Measurements from ENCODE around the gene HGFAC. TPM values are rescaled to one million over a fixed set of nuclear protein-coding genes. Genes with fewer than 3 reads are reported as not detected.

The HGFAC gene
- total RNA-seq, 2 experiments from 2014 or later = 0.25 to 0.75 TPM

DNA sequence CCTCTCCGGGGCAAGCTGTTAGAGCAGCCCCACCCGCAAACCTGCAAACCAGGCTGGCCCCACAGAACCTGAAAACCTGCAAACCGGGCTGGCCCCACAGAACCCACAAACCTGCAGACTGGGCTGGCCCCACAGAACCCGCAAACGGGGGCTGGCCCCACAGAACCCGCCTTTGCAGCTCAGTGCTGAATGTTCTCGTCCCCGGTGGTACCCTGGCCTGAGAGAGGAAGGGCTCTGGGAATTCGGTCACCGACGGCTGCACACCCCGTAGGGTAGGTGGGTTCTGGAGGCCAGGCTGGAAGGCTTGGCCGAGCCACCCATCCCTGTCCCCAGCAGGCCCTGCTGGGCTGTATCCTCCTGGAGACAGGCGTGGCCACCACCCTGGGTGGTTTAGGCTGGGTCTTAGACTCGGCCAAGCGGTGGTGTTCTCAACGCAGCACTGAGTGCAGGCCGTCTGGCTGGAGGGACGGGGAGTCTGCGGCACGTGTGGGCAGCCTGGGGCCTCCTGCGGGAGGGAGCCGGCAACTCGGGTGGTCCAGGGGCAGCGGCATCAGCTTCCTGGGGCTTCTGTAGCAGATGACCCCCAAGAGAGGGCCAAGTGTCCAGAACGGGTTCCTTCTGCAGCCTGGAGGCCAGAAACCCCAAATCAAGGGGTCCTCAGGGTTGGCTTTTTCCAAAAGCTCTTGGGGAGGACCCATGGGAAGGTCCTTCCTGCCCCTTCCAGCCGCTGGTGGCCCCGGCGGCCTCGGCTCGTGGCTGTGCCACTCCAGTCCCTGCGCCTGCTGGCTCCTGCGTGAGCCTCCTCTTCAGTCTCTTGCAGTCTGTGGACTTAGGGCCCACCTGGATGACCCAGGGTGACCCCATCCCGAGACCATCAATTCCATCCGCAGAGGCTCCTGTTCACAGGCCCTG is 36.9 kb downstream of the HGFAC start:
- ChIA-PET CTCF (no interaction called here), POLR2A (no interaction called here)
- H3K9me3 ChIP-seq (ENCODE audit: control insufficient read depth in 1 of 2, insufficient read depth in 1 of 2, low read length in 2 of 2) = peaks cover 0 to 10% of the 10 kb centered on the region in 2 experiments
- Mint-ChIP-seq H3K9me3 (no peaks in the 10 kb centered on the region), H3K4me3 (no peak overlapping the region), H3K27ac (no peak overlapping the region), H3K27me3 (peaks cover 24% of the 10 kb centered on the region), H3K4me1 (ENCODE audit: low read depth) (no peaks in the 10 kb centered on the region), H3K36me3 (ENCODE audit: low read depth) (no peaks in the 10 kb centered on the region)
- H3K4me1 ChIP-seq (ENCODE audit: insufficient read depth, low read length) = peaks cover 7% of the 10 kb centered on the region
- TF ChIP-seq, protein P1, sequence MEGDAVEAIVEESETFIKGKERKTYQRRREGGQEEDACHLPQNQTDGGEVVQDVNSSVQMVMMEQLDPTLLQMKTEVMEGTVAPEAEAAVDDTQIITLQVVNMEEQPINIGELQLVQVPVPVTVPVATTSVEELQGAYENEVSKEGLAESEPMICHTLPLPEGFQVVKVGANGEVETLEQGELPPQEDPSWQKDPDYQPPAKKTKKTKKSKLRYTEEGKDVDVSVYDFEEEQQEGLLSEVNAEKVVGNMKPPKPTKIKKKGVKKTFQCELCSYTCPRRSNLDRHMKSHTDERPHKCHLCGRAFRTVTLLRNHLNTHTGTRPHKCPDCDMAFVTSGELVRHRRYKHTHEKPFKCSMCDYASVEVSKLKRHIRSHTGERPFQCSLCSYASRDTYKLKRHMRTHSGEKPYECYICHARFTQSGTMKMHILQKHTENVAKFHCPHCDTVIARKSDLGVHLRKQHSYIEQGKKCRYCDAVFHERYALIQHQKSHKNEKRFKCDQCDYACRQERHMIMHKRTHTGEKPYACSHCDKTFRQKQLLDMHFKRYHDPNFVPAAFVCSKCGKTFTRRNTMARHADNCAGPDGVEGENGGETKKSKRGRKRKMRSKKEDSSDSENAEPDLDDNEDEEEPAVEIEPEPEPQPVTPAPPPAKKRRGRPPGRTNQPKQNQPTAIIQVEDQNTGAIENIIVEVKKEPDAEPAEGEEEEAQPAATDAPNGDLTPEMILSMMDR (IDR thresholded peaks at IDR 0.05) = no peak
- intact Hi-C loops (cut with DNase I, micrococcal nuclease) = no loop called here
- H3K27ac ChIP-seq (ENCODE audit: low read depth in 1 of 2, low read length in 2 of 2) = no peak overlapping the region
- H3K4me3 ChIP-seq (ENCODE audit: low read length) = no peak overlapping the region
- DNase-seq (no peak), ATAC-seq (ENCODE audit: poor library complexity) (no peak)
- no peaks in the 10 kb centered on the region for H3K36me3 ChIP-seq (ENCODE audit: insufficient read depth, low read length)
- peaks cover 9 to 15% of the 10 kb centered on the region in 2 experiments for H3K27me3 ChIP-seq (ENCODE audit: control insufficient read depth in 1 of 2, insufficient read depth in 2 of 2, low read length in 2 of 2)

DNA sequence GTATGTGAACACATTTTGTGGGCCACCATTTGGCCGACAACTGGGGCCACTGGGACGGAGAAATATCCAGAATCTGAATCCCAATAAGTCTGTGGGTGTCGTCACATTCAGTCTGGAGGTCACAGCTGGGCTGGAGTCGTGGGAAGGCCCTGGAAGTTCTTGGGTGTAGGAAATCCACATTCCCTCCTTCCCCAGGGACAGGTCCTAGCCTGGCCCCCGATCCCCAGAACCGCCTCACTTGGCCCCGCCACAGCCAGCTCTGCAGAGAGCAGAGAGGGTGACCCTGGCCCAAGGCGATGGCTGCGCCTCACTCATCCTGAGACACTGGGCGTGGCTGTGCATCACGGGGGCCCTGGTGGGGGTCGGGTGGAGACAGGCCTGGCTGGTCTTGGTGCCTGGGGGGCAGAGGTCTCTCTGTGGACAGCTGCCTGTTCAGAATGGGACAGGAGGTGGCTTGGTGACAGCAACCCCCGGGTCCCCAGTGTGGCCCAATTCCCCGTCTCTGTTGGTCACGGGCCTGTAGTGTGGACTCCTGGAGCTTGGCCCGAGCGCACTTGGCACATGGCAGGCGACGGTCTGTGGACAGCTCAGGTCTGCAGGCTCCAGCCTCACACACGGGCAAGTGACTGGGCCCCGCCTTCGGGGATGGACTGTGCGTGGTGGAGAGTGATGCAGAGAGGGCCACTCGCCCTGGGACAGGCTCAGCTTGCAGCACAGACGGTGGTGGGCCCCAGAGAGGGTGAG is 37.8 kb downstream of the HGFAC start:
- peaks cover 27% of the 10 kb centered on the region for H3K27me3 Mint-ChIP-seq
- H3K4me3 Mint-ChIP-seq = no peak overlapping the region
- no peaks in the 10 kb centered on the region for H3K4me1 Mint-ChIP-seq (ENCODE audit: low read depth)
- no peaks in the 10 kb centered on the region for H3K9me3 Mint-ChIP-seq
- H3K27ac Mint-ChIP-seq = no peak overlapping the region
- intact Hi-C loops (cut with DNase I, micrococcal nuclease) = loop anchor here (1.0 to 2.0 kb wide), 4 partner anchors 133 to 373 kb away; no protein-coding TSS in a partner anchor
- H3K9me3 ChIP-seq (ENCODE audit: control insufficient read depth in 1 of 2, insufficient read depth in 1 of 2, low read length in 2 of 2) = peaks cover 0 to 17% of the 10 kb centered on the region in 2 experiments
- ChIA-PET POLR2A (no interaction called here), CTCF (no interaction called here)
- ATAC-seq (ENCODE audit: poor library complexity) (no peak), DNase-seq (no peak)
- H3K27me3 ChIP-seq (ENCODE audit: control insufficient read depth in 1 of 2, insufficient read depth in 2 of 2, low read length in 2 of 2) = peaks cover 15 to 22% of the 10 kb centered on the region in 2 experiments
- H3K4me3 ChIP-seq (ENCODE audit: low read length) = no peak overlapping the region
- no peak overlapping the region for H3K27ac ChIP-seq (ENCODE audit: low read depth in 1 of 2, low read length in 2 of 2)
- peaks cover 11% of the 10 kb centered on the region for H3K4me1 ChIP-seq (ENCODE audit: insufficient read depth, low read length)
- no peaks in the 10 kb centered on the region for H3K36me3 Mint-ChIP-seq (ENCODE audit: low read depth)
- H3K36me3 ChIP-seq (ENCODE audit: insufficient read depth, low read length) = no peaks in the 10 kb centered on the region
- TF ChIP-seq, protein P1 (IDR thresholded peaks at IDR 0.05) = no peak

DNA sequence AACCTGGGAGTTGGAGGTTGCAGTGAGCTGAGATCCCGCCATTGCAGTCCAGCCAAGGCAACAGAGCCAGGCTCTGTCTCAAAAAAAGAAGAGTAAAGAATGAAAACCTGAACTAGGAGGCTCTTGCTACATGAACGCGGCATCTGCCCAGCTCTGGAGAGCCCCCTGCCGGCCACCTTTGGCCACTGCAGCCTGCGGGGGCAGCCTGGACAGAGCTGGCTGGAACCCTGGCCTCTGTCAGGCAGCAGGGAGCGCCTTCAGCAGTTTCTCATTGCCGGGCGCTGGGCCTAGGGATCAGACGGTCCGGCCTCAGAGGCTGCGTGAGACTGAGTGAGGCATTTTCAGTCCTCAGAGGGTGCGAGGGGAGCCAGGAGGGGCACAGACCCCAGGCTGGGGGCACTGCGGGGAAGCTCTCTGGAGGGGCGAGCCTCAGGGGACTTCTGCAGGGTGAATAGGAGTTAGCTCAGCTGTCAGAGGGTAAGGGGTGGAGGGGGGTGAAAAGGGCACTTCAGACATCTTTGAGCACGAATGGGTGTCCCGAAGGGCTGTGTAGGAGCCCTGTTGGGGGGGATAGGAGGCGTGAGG is 38.9 kb downstream of the HGFAC start:
- Histone ChIP-seq H3K4me3 (ENCODE audit: low read length) (no peak overlapping the region), H3K27ac (ENCODE audit: low read depth in 1 of 2, low read length in 2 of 2) (no peak overlapping the region), H3K27me3 (ENCODE audit: control insufficient read depth in 1 of 2, insufficient read depth in 2 of 2, low read length in 2 of 2) (peaks cover 24 to 27% of the 10 kb centered on the region in 2 experiments), H3K4me1 (ENCODE audit: insufficient read depth, low read length) (peaks cover 22% of the 10 kb centered on the region), H3K9me3 (ENCODE audit: control insufficient read depth in 1 of 2, insufficient read depth in 1 of 2, low read length in 2 of 2) (peaks cover 0 to 17% of the 10 kb centered on the region in 2 experiments), H3K36me3 (ENCODE audit: insufficient read depth, low read length) (no peaks in the 10 kb centered on the region)
- Mint-ChIP-seq H3K9me3 (no peaks in the 10 kb centered on the region), H3K27ac (no peak overlapping the region), H3K4me1 (ENCODE audit: low read depth) (no peaks in the 10 kb centered on the region), H3K4me3 (no peak overlapping the region), H3K27me3 (peaks cover 27% of the 10 kb centered on the region), H3K36me3 (ENCODE audit: low read depth) (no peaks in the 10 kb centered on the region)
- ChIA-PET POLR2A (no interaction called here), CTCF (interaction anchor here (0.8 to 1.1 kb wide), 2 partner anchors 9 to 375 kb away, joined by 3 read pairs; no protein-coding TSS in a partner anchor)
- TF ChIP-seq, protein P1 (IDR thresholded peaks at IDR 0.05) = peak; percentile 94
- ATAC-seq (ENCODE audit: poor library complexity) = peak; percentile 88
- intact Hi-C loops (cut with DNase I, micrococcal nuclease) = loop anchor here (1.0 to 2.0 kb wide), 4 partner anchors 134 to 374 kb away; no protein-coding TSS in a partner anchor
- peak; percentile 47 to 80 (median 66) for DNase-seq

All from CD4-positive, alpha-beta T cell (primary cell).